HepG2 (cell line): ENCODE data around the gene GRK3.
"Not testable (repeated sequence)": the region's sequence is repeated elsewhere in the genome, so short reads cannot be mapped to it uniquely, and the experiment has no call there.

Source experiments
- POLR2AphosphoS2 ChIP-seq: IDR thresholded peaks from 2 replicates; pipeline ENCODE4 v1.6.1; 2011; ENCODE audit warnings: low read depth, low read length, improper control_type of control experiment
- ZKSCAN8 ChIP-seq: IDR thresholded peaks from 2 replicates; pipeline ENCODE4 v1.6.1; 2016; ENCODE audit warnings: borderline replicate concordance, missing genetic modification reagents, missing compliant biosample characterization

DNA sequence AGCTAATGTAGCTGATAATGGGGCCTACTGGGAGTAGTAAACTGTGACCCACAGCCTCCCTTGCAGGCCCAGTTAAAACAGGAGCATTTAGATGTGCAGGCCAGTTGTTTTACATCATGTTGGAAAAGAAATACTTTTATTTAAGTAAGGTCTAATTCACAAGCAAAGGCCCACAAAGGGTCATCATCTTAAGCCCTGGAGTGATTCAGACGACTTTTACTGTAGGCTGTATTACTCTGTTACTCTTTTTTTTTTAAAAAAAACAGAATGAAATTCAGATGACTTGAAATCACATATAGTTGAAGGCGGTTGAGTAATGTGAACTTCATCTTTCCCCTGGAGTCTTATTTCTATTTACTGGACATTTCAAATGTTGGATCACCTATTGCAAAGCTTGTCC, 3.6 kb downstream of the GRK3 start:
- not testable (repeated sequence) for TF ChIP-seq POLR2AphosphoS2, ZKSCAN8
